Cardiac fibroblast (primary cell): ENCODE data around the gene EEF2K.

ENCODE experiments used
- DNase-seq, 2 donors: peaks; one replicate each; pipeline versions ENCODE4 v3.0.0 to v3.0.0-alpha.2; 2010; ENCODE audit warnings: low read depth in 2 of 2
- H3K4me3 ChIP-seq, 2 donors: replicated peaks in 1 of 2; 1 replicate in 1 of 2; 2 replicates in 1 of 2; pipeline ENCODE4 v1.5.1; 2011; ENCODE audit warnings: low read depth in 2 of 2, low read length in 2 of 2, mild to moderate bottlenecking in 2 of 2, moderate library complexity in 1 of 2
- CTCF ChIP-seq: IDR thresholded peaks from one replicate; pipeline ENCODE4 v1.5.1; 2011; ENCODE audit warnings: low read depth, mild to moderate bottlenecking, low read length, inconsistent platforms

Gene EEF2K

GRCh38 chr16:22206013-22206841, at the start of gene EEF2K:
TSS of gene EEF2K (plus strand) at chr16:22206278. CDS start at chr16:22225730, 19,452 bp downstream.
- TF ChIP-seq CTCF = peak; percentile 58
- H3K4me3 ChIP-seq = peak within 1 kb of the TSS; percentile 71 to 87
- DNase-seq = peak; percentile 94 to 97

- DNase-seq = no peak
- no peak for TF ChIP-seq CTCF
Measured at GRCh38 chr16:22161401-22161800, 44.7 kb upstream of the EEF2K start.

GRCh38 chr16:22161999-22162655, 44.0 kb upstream of the EEF2K start, which contains the start of gene SDR42E2:
TSS of gene SDR42E2 (plus strand) at chr16:22162506. CDS start at chr16:22165583, 3,077 bp downstream.
- no peak within 1 kb of the TSS for H3K4me3 ChIP-seq
- TF ChIP-seq CTCF = no peak
- no peak for DNase-seq

More at GRCh38 chr16:22161401-22161800, 44.7 kb upstream of the EEF2K start:
- no peak overlapping the region for H3K4me3 ChIP-seq

- TF ChIP-seq CTCF = no peak
- DNase-seq = no peak
- no peak overlapping the region for H3K4me3 ChIP-seq
Measured at GRCh38 chr16:22162656-22163009, 43.4 kb upstream of the EEF2K start.

GRCh38 chr16:22163806-22164205, 42.3 kb upstream of the EEF2K start:
- no peak for TF ChIP-seq CTCF
- H3K4me3 ChIP-seq = no peak overlapping the region
- no peak for DNase-seq

GRCh38 chr16:22164482-22164881, 41.6 kb upstream of the EEF2K start:
- DNase-seq = no peak
- no peak overlapping the region for H3K4me3 ChIP-seq
- TF ChIP-seq CTCF = no peak
